Ovary (tissue), 3 donors: ENCODE data around the gene CERS4.

Experiments
- CTCF ChIP-seq, 3 donors: fragments of 450-650 bp in 2 of 3; fragments of 200-600 bp in 1 of 3; IDR thresholded peaks; one replicate each; pipeline versions ENCODE4 v1.5.1 to v1.8.0; 2016 to 2022; ENCODE audit warnings: antibody characterized with exemption in 3 of 3, mild to moderate bottlenecking in 1 of 3
- EP300 ChIP-seq: sonication (generic); formaldehyde crosslinking; IDR thresholded peaks from one replicate; pipeline ENCODE4 v1.6.1; 2017; ENCODE audit warnings: antibody characterized with exemption
- POLR2A ChIP-seq: fragments of 450-650 bp; IDR thresholded peaks from one replicate; pipeline ENCODE4 v1.6.1; 2017; ENCODE audit warnings: antibody characterized with exemption, mild to moderate bottlenecking, moderate library complexity
- donor health status: DM: no; HTN: no; CAD: no.

DNA sequence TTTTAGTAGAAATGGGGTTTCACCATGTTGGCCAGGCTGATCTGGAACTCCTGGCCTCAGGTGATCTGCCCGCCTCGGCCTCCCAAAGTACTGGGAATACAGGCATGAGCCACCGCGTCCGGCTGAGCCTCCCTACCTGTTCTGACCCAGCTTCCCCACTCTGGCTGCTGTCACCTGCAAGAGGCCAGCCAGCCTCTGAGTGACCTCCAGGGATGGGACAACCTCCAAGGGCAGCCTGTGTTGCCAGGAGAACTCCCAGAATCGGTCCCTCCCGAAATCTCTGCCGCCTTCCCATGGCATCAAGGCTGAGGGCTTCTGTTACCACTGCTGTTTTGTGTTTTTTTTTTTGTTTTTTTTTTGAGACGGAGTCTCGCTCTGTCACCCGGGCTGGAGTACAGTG is 11.3 kb downstream of the CERS4 start:
- TF ChIP-seq CTCF (IDR thresholded peaks at IDR 0.05): no peak
- no peak for TF ChIP-seq POLR2A
- no peak for TF ChIP-seq EP300
